GM12872 (cell line): Measurements from ENCODE around the gene ETV1.

Source experiments
- TF ChIP-seq, protein P1 (sequence below): IDR thresholded peaks from 3 replicates; pipeline ENCODE4 v1.5.1; 2011; ENCODE audit warnings: low read depth, mild to moderate bottlenecking, low read length, moderate library complexity; ENCODE audit not compliant: insufficient read depth

The ETV1 gene

DNA sequence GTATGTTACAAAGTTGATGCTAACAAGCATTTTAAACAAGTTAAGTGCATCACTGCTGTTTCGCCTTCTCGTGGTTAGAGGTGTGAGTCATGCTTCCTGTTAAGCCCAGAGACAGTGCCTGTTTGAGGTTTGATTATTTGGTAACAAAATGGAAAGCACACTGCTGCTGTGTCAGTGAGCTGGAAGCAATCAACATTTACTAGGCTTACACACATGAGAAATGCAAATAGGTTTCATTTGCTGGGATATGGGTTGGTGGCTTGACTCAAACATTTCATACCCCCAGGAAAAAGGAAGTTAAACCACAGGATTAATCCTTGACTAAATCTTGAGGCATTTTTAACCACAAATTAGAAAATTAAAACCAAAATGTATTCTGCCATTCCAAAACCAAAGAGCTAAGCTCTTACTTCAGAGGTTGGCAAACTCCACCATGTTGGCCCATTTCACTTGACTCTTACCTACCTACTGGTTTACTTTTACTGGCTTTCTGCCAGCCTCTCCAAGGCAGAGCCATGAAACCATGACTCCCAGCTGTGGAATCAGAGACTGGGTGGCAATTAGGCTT is 139.2 kb downstream of the ETV1 start:
- TF ChIP-seq, protein P1, sequence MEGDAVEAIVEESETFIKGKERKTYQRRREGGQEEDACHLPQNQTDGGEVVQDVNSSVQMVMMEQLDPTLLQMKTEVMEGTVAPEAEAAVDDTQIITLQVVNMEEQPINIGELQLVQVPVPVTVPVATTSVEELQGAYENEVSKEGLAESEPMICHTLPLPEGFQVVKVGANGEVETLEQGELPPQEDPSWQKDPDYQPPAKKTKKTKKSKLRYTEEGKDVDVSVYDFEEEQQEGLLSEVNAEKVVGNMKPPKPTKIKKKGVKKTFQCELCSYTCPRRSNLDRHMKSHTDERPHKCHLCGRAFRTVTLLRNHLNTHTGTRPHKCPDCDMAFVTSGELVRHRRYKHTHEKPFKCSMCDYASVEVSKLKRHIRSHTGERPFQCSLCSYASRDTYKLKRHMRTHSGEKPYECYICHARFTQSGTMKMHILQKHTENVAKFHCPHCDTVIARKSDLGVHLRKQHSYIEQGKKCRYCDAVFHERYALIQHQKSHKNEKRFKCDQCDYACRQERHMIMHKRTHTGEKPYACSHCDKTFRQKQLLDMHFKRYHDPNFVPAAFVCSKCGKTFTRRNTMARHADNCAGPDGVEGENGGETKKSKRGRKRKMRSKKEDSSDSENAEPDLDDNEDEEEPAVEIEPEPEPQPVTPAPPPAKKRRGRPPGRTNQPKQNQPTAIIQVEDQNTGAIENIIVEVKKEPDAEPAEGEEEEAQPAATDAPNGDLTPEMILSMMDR, result no peak

- TF ChIP-seq, protein P1, result no peak
Measured at GRCh38 chr7:13849163-13849892, 140.1 kb downstream of the ETV1 start.

GRCh38 chr7:13848681-13849131 is 140.8 kb downstream of the ETV1 start:
- TF ChIP-seq, protein P1, result no peak

DNA sequence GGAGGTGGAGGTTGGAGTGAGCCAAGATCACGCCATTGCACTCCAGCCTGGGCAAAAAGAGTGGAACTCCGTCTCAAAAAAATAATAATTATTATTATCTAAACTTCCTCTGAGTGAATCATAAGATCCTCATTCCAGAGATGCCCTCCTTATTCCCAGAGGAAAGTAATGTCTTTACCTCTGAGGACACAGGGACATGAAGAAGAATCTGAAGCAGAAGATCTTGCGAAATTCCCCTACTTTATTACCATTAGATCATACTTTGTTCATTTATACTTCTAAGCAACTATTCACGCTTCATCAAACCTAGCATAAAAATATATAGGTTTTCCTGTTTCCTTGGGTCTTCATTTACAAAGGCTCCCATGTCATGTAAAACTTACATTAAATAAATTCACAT is 143.1 kb downstream of the ETV1 start:
- TF ChIP-seq, protein P1, result no peak

- TF ChIP-seq, protein P1, result no peak
Measured at GRCh38 chr7:13845601-13846000, 143.9 kb downstream of the ETV1 start.

DNA sequence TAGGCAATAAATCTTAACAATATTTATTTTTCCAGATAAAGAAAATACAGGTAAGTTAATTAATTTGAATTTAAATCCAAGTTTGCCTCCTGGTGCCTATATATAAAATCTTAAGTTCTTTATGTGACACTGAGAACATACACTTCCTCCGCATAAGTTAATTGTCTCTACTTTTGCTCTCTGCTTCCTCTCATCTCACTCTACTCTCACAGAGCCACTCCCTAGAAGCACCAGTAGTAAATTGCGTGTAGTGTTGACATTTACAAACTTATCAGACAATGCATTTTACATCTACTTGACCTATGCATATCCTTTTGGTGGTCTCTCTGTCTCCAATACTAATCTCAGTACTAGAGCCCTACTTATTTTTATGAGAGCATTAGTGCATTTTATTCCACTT is 144.5 kb downstream of the ETV1 start:
- TF ChIP-seq, protein P1, result no peak

DNA sequence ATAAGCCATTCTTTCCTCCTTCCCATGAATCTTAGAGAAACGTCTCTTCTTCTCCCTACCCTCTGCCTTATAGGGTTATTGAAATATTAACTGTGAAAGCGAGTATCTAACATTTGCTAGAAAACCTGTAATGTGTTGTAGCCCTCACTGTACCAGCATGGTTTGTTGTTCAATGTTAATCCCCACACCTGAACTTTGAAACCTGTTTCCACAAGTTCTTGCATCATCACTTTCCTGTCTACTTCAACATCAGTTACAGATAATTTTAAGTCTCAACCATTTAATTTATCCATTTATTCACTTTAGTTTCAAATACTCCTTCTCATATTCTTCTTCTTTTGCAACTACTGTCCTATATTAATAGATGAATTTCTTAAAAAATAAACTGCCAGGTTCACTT is 148.2 kb downstream of the ETV1 start:
- TF ChIP-seq, protein P1, result no peak
